GM10266 (cell line): ENCODE measurements around the gene WDR1.

ENCODE experiments used
- DNase-seq: peaks from one replicate; pipeline ENCODE4 v3.0.0; 2012; ENCODE audit errors: extremely low spot score
- TF ChIP-seq, protein P1 (sequence below): IDR thresholded peaks from 2 replicates; pipeline ENCODE4 v1.5.1; 2012; ENCODE audit warnings: mild to moderate bottlenecking, low read depth; ENCODE audit not compliant: control insufficient read depth, insufficient read depth; ENCODE audit errors: missing control alignments

WDR1 gene

DNA sequence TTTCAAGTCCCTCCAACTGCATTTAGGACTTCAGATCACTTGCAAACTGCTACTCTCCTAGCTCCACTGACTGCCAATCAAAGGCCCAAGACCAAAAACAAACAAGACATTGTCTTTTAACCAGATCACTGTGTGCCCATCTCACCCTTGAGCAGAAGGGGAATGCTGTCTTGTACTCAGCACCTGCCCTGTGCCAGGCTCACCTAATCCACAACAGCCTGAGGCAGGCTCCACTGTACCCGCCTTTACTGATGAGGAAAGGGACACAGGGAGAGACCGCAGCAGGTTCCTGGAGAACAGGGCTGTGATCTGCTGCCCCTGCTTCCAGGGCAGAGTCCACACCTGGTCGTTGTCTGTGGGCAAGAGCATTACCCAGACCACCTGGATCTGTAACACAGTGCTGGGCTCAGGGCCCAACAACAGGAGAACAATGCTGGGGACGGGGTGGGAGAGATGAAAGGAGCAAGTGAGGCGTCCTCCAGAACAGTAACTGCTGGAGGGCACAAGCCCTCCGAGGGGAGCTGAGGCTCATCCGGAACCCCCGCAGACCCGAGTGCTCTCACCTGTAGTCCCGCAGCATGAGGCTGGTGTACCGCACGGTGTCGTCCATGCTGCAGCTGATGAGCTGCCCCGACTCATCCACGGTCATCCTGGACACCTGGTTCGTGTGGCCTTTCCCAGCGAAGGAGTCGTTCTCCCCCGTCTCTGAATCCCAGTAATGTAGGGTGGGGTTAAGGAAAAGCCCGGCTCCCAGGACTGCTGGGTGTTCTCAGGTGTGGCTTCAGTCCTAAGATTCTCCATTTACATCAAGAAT is 33.9 kb downstream of the WDR1 start:
- TF ChIP-seq, protein P1, sequence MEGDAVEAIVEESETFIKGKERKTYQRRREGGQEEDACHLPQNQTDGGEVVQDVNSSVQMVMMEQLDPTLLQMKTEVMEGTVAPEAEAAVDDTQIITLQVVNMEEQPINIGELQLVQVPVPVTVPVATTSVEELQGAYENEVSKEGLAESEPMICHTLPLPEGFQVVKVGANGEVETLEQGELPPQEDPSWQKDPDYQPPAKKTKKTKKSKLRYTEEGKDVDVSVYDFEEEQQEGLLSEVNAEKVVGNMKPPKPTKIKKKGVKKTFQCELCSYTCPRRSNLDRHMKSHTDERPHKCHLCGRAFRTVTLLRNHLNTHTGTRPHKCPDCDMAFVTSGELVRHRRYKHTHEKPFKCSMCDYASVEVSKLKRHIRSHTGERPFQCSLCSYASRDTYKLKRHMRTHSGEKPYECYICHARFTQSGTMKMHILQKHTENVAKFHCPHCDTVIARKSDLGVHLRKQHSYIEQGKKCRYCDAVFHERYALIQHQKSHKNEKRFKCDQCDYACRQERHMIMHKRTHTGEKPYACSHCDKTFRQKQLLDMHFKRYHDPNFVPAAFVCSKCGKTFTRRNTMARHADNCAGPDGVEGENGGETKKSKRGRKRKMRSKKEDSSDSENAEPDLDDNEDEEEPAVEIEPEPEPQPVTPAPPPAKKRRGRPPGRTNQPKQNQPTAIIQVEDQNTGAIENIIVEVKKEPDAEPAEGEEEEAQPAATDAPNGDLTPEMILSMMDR = no peak
- DNase-seq = no peak

DNA sequence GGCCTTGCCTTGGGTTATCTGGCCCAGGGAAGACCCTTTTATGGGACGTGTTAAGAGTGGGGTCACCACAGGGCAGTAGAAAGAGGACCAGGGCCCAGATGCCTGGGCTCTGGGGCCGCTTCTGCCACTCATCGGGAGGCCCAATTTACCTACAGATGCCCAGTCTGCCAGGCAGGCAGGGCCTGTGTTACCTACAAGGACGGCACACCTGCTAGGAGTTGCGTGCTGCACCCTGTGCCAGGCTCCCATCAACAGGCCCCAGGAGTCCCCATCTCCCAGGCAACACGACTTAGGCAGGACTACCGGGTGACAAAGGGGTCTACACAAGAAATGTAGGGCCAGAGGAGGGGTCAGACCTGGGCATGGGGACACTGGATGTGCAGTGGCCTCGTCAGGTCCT is 34.6 kb downstream of the WDR1 start:
- TF ChIP-seq, protein P1 = no peak
- no peak for DNase-seq

DNA sequence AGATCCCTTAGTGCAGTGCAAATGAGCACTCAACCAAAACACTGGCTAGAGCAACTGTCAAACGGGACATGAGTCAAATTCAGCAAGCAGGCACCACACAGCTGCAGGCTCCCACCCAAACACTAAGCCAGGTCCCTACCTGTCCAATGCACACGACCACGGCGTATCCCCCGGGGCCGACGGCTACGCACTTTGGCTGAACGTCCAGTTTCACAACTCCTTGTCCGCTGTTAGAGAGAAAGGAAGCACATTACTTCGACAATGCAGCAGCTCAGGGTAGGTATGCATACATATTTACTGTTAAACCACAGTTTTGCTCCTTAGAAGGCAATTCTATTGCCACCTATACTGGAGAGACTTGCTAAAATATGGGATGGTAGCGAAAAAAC is 35.4 kb downstream of the WDR1 start:
- DNase-seq = no peak
- TF ChIP-seq, protein P1 = no peak

DNA sequence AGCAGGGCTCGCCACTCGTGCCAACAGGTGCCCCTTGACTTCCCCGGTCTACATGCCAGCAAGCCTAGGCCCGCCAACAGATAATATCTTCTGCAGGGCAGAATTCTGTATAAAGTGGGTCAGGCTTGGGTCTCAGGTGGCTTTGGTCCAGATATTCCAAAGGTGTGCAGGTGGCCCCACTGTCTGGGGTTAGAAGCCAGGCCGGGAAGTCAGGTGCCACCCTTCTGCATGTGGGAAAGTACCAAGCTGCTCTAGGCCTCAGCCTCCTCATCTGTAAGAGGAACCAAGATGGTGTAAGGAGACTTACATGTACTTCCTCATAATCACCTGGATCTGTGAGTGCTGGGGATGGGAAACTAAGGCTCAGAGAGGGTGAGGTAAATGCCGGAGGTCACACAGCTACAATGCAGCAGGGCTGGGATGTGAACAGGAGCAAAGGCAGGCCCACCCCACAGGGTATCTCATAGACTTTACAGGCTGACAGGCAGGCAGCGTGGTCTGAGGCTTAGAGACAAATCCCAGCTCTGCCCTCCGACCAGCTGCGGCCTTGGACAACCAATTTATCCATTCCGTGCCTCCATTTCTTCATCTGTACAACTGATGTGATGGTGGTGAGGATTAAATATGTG is 35.9 kb downstream of the WDR1 start:
- DNase-seq = no peak
- TF ChIP-seq, protein P1 = no peak

DNA sequence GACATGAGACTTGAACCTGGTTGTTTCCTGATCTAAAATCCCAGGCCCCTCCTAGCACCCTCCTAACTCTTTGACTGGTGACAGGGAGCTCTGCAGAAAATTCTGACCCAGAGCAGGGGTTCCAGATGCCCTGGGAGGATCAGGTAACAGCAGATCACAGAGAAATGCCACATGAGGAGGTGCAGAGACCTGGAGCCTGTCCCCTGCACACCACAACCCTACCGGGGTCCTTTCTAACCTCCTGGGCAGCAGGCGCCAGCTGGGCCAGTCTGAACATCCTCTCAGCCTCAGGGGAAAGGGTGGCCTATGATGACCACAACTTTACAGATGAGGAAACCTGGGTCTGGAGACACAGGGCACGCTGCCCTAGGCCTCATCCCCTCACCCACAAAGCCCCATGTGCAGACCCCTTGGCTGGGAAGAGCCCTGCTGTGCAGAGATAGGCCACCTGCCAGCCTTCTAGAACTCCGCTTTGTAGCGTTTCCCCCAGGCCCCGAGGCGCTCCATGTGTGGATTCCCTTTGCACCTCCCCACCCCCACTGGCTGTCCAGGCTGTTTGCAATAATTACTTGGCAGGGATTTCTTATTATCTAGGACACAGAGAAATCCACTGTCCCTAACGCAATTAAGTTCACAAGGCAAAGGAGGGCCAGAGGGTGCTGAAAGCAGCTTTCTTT is 36.5 kb downstream of the WDR1 start:
- DNase-seq = no peak
- TF ChIP-seq, protein P1 = no peak

DNA sequence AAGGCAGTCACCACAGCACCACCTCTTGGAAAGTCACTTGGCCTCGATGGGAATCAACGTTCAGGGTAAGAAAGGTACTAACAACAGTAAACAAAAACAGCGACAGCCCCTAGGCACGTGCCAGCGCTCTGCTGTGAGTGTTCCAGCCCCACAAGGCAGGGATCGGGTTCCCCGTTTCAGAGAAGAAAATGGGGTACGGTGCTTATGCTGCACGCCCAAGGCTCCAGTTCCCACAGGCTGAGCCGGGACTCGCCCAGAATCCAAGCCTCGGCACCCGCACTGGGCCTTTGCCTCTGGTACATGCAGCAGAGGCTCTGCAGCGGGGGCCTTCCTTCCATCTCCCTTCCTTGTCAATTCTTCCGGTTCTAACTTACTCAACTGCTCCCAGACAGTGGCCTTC is 37.3 kb downstream of the WDR1 start:
- DNase-seq = no peak
- TF ChIP-seq, protein P1 = no peak
